Caco-2 (cell line): ENCODE data around the gene PKD1L1. TPM values are rescaled to one million over a fixed set of nuclear protein-coding genes. Genes with fewer than 3 reads are reported as not detected.
A peak's percentile ranks its signal among the peaks of the same experiment; 100 is the strongest.

Source experiments
- BruUV-seq: library from RNA; stranded (reverse); fragments of 400-500 nt; replicated peaks from 2 replicates; lab custom pipeline; 2021; lab: Mats Ljungman, UMichigan
- CTCF ChIA-PET: fragments of 300-600 bp; sonication (Branson Sonifier 250); formaldehyde crosslinking; loops from one replicate; lab custom pipeline; 2022; ENCODE audit warnings: antibody characterized with exemption; lab: Charles Lee
- POLR2A ChIA-PET: fragments of 300-600 bp; sonication (Branson Sonifier 250); formaldehyde crosslinking; loops from one replicate; lab custom pipeline; 2022; ENCODE audit warnings: antibody characterized with exemption; lab: Charles Lee
- DNase-seq, 2 experiments: peaks; one replicate each; pipeline versions ENCODE4 v3.0.0 to v3.0.0-alpha.2; 2020 to 2022
- H3K27me3 ChIP-seq: replicated peaks from 2 replicates; pipeline ENCODE4 v1.6.0; 2011; ENCODE audit warnings: low read length; ENCODE audit not compliant: control insufficient read depth, insufficient read depth
- H3K36me3 ChIP-seq: 2 replicates; pipeline ENCODE4 v1.5.1; 2011; ENCODE audit warnings: low read length; ENCODE audit not compliant: control insufficient read depth, insufficient read depth
- H3K4me1 ChIP-seq: fragments of 250-450 bp; sonication (Bioruptor Pico); 2 replicates; pipeline ENCODE4 v1.5.1; 2020; ENCODE audit warnings: mild to moderate bottlenecking
- H3K4me3 ChIP-seq: 2 replicates; pipeline ENCODE4 v1.5.1; 2011; ENCODE audit warnings: low read depth, mild to moderate bottlenecking, control low read depth, low read length
- H3K9me3 ChIP-seq: fragments of 250-450 bp; sonication (Bioruptor Pico); 2 replicates; pipeline ENCODE4 v1.5.1; 2020; ENCODE audit warnings: mild to moderate bottlenecking, moderate library complexity
- H3K27ac Mint-ChIP-seq: one replicate; pipeline ENCODE4 v1.8.0; 2022; ENCODE audit warnings: mixed read lengths; ENCODE audit not compliant: unreplicated experiment
- H3K27me3 Mint-ChIP-seq: one replicate; pipeline ENCODE4 v1.8.0; 2022; ENCODE audit warnings: mixed read lengths; ENCODE audit not compliant: insufficient read depth, unreplicated experiment
- H3K36me3 Mint-ChIP-seq: one replicate; pipeline ENCODE4 v1.8.0; 2022; ENCODE audit warnings: mild to moderate bottlenecking, mixed read lengths; ENCODE audit not compliant: insufficient read depth, unreplicated experiment
- H3K4me1 Mint-ChIP-seq: one replicate; pipeline ENCODE4 v1.8.0; 2022; ENCODE audit warnings: low read depth, mixed read lengths; ENCODE audit not compliant: unreplicated experiment
- H3K4me3 Mint-ChIP-seq: one replicate; pipeline ENCODE4 v1.8.0; 2022; ENCODE audit warnings: mild to moderate bottlenecking, moderate library complexity, mixed read lengths; ENCODE audit not compliant: unreplicated experiment
- H3K9me3 Mint-ChIP-seq: one replicate; pipeline ENCODE4 v1.8.0; 2022; ENCODE audit warnings: mixed read lengths; ENCODE audit not compliant: unreplicated experiment
- intact Hi-C: fragments of 100-400 bp; cut with micrococcal nuclease; formaldehyde crosslinking; loops from one replicate; pipeline ENCODE4 v1.10.0; 2022; ENCODE audit not compliant: unreplicated experiment
- total RNA-seq: library from RNA; stranded (reverse); gene quantifications from 2 replicates; pipeline ENCODE4 v1.2.3, GENCODE V29; 2022
- TF ChIP-seq, protein P1 (sequence below), 2 experiments: fragments of 200-600 bp in 1 of 2; IDR thresholded peaks; 1 replicate in 1 of 2; 2 replicates in 1 of 2; pipeline versions ENCODE4 v1.5.1 to v1.8.0; 2011 to 2022; ENCODE audit warnings: antibody characterized with exemption in 1 of 2, control low read depth in 1 of 2, inconsistent platforms in 1 of 2, low read depth in 1 of 2, low read length in 1 of 2, mild to moderate bottlenecking in 1 of 2, moderate library complexity in 1 of 2; ENCODE audit not compliant: insufficient read depth in 1 of 2, severe bottlenecking in 1 of 2, unreplicated experiment in 1 of 2

PKD1L1 gene
- total RNA-seq, 1 experiment from 2014 or later = 0.25 TPM

GRCh38 chr7:47973739-47974138 is 25.5 kb upstream of the PKD1L1 start:
- Histone ChIP-seq H3K4me1 (peaks cover 5% of the 10 kb centered on the region; the same call in 1 of the 2 replicates), H3K36me3 (peaks cover 5% of the 10 kb centered on the region), H3K27me3 (no peaks in the 10 kb centered on the region), H3K4me3 (no peak overlapping the region), H3K9me3 (no peaks in the 10 kb centered on the region)
- BruUV-seq = no TSS peak
- intact Hi-C loops = no loop called here
- Mint-ChIP-seq H3K27ac (no peak overlapping the region), H3K4me1 (peaks cover 20% of the 10 kb centered on the region), H3K36me3 (peaks cover 57% of the 10 kb centered on the region), H3K4me3 (no peak overlapping the region), H3K27me3 (no peaks in the 10 kb centered on the region), H3K9me3 (no peaks in the 10 kb centered on the region)
- TF ChIP-seq, protein P1, sequence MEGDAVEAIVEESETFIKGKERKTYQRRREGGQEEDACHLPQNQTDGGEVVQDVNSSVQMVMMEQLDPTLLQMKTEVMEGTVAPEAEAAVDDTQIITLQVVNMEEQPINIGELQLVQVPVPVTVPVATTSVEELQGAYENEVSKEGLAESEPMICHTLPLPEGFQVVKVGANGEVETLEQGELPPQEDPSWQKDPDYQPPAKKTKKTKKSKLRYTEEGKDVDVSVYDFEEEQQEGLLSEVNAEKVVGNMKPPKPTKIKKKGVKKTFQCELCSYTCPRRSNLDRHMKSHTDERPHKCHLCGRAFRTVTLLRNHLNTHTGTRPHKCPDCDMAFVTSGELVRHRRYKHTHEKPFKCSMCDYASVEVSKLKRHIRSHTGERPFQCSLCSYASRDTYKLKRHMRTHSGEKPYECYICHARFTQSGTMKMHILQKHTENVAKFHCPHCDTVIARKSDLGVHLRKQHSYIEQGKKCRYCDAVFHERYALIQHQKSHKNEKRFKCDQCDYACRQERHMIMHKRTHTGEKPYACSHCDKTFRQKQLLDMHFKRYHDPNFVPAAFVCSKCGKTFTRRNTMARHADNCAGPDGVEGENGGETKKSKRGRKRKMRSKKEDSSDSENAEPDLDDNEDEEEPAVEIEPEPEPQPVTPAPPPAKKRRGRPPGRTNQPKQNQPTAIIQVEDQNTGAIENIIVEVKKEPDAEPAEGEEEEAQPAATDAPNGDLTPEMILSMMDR (IDR thresholded peaks at IDR 0.05; ENCODE audit: insufficient read depth in 1 of 2, low read depth in 1 of 2, low read length in 1 of 2, severe bottlenecking in 1 of 2, unreplicated experiment in 1 of 2) = no peak
- ChIA-PET POLR2A (no interaction called here), CTCF (no interaction called here)
- no peak for DNase-seq

- no peak for DNase-seq
- Mint-ChIP-seq H3K27ac (no peak overlapping the region), H3K9me3 (no peaks in the 10 kb centered on the region), H3K4me3 (no peak overlapping the region), H3K36me3 (peaks cover 55% of the 10 kb centered on the region), H3K4me1 (peaks cover 6% of the 10 kb centered on the region), H3K27me3 (no peaks in the 10 kb centered on the region)
- BruUV-seq = no TSS peak
- TF ChIP-seq, protein P1 (IDR thresholded peaks at IDR 0.05; ENCODE audit: insufficient read depth in 1 of 2, low read depth in 1 of 2, low read length in 1 of 2, severe bottlenecking in 1 of 2, unreplicated experiment in 1 of 2) = no peak
- H3K36me3 ChIP-seq = peaks cover 3% of the 10 kb centered on the region; the same call in 1 of the 2 replicates
- CTCF ChIA-PET = interaction anchor here (1.3 kb wide), 1 partner anchor 25 kb away, joined by 3 read pairs; no protein-coding TSS in a partner anchor
- intact Hi-C loops = no loop called here
- no peak overlapping the region for H3K4me3 ChIP-seq
- H3K27me3 ChIP-seq = no peaks in the 10 kb centered on the region
- POLR2A ChIA-PET = no interaction called here
- no peaks in the 10 kb centered on the region for H3K9me3 ChIP-seq
- no peaks in the 10 kb centered on the region for H3K4me1 ChIP-seq
Observed at GRCh38 chr7:47970761-47971160, 22.5 kb upstream of the PKD1L1 start.

DNA sequence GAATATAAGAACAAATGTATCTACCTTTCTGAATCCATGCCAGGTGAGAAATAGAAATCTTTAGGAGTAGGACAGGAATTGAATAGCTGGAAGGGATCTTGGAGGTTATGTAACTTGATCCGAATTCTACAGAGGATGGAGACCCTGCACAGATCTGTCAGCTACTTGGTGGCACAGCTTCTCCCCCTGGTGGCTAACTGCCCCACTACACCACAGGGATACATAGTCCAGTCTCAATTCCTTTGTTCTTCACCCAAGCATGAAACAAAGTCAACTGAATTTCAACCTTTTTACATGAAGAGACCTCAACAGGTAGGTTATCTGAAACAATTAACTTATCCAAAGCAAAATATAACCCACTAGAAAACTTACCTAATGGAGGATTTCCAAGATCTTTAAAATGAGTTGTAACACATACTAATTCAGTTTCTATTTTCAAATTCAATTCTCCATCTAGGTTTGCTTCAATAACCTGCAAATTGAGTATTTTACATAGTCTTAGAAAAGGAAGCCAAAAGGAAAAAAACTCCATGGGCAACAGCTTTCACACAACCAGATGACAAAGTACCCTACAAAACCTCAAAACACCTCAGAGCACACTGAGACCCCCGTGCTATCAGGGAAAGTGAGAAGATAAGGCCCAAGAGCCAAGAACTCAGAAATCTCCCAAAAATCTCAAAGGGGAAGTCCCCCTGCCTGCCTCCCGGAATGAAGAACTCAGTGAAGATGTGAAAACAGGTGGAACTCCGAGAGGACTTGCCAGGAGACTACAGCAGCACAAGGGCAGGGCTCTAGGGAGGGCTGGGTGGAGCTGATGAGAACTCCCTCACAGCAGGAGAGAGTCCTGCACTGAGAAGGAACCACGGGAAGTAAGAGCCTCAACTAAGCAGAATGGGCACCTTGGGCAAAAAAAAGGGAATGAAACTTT is 20.8 kb upstream of the PKD1L1 start:
- Histone ChIP-seq H3K27me3 (no peaks in the 10 kb centered on the region), H3K4me1 (no peaks in the 10 kb centered on the region), H3K4me3 (no peak overlapping the region), H3K9me3 (no peaks in the 10 kb centered on the region), H3K36me3 (peaks cover 3% of the 10 kb centered on the region; the same call in 1 of the 2 replicates)
- ChIA-PET POLR2A (interaction anchor here (1.0 kb wide), 1 partner anchor 24 kb away, joined by 5 read pairs; no protein-coding TSS in a partner anchor), CTCF (interaction anchor here (0.6 to 2.6 kb wide), 11 partner anchors 17 to 703 kb away, joined by 3 to 67 read pairs (median 3); partner anchors contain the start of genes PKD1L1 and UPP1)
- H3K27me3 Mint-ChIP-seq = no peaks in the 10 kb centered on the region
- TF ChIP-seq, protein P1 (IDR thresholded peaks at IDR 0.05; ENCODE audit: insufficient read depth in 1 of 2, low read depth in 1 of 2, low read length in 1 of 2, severe bottlenecking in 1 of 2, unreplicated experiment in 1 of 2) = peak; percentile 95 to 96
- H3K4me3 Mint-ChIP-seq = no peak overlapping the region
- H3K36me3 Mint-ChIP-seq = peaks cover 61% of the 10 kb centered on the region
- DNase-seq = peak; percentile 76 to 85
- BruUV-seq = no TSS peak
- intact Hi-C loops = loop anchor here (1.0 to 2.0 kb wide), 4 partner anchors 18 to 702 kb away; no protein-coding TSS in a partner anchor
- H3K4me1 Mint-ChIP-seq = peaks cover 6% of the 10 kb centered on the region
- H3K27ac Mint-ChIP-seq = no peak overlapping the region
- no peaks in the 10 kb centered on the region for H3K9me3 Mint-ChIP-seq
